Fibroblast of the aortic adventitia (primary cell): Measurements from ENCODE around the gene PLPP6. TPM values are rescaled to one million over a fixed set of nuclear protein-coding genes. Genes with fewer than 3 reads are reported as not detected.

Experiments used
- DNase-seq: peaks from one replicate; pipeline ENCODE4 v3.0.0-alpha.2; 2010; ENCODE audit warnings: low read depth
- H3K4me3 ChIP-seq: 2 replicates; pipeline ENCODE4 v1.5.1; 2011; ENCODE audit warnings: low read depth, mild to moderate bottlenecking, control low read depth, low read length, moderate library complexity
- CTCF ChIP-seq: IDR thresholded peaks from 2 replicates; pipeline ENCODE4 v1.5.1; 2011; ENCODE audit warnings: mild to moderate bottlenecking, low read length, control low read depth, inconsistent platforms; ENCODE audit not compliant: insufficient read depth
- total RNA-seq: library from RNA; depleted of rRNA; stranded (reverse); fragments of >200 nt; gene quantifications from 2 replicates; pipeline ENCODE4 v1.2.3, GENCODE V29; 2012; ENCODE audit warnings: low replicate concordance

PLPP6 gene
- total RNA-seq, 1 donor: 8.8 TPM

- TF ChIP-seq CTCF: no peak
- no peak for DNase-seq
- no peak overlapping the region for H3K4me3 ChIP-seq
These were observed 39.4 kb downstream of the PLPP6 start for GRCh38 chr9:4701526-4701925.

- no peak for TF ChIP-seq CTCF
- H3K4me3 ChIP-seq: no peak overlapping the region
- DNase-seq: no peak
These were observed 42.0 kb downstream of the PLPP6 start for GRCh38 chr9:4704129-4704528.

GRCh38 chr9:4706021-4706420 is 43.9 kb downstream of the PLPP6 start:
- H3K4me3 ChIP-seq: no peak overlapping the region
- no peak for DNase-seq
- no peak for TF ChIP-seq CTCF

GRCh38 chr9:4706971-4707622 is 45.0 kb downstream of the PLPP6 start:
- TF ChIP-seq CTCF: no peak
- DNase-seq: no peak
- no peak overlapping the region for H3K4me3 ChIP-seq

- H3K4me3 ChIP-seq: no peak overlapping the region
- no peak for TF ChIP-seq CTCF
- DNase-seq: no peak
These were observed 47.3 kb downstream of the PLPP6 start for GRCh38 chr9:4709380-4709779.

GRCh38 chr9:4713849-4714248 is 51.8 kb downstream of the PLPP6 start:
- DNase-seq: no peak
- no peak overlapping the region for H3K4me3 ChIP-seq
- TF ChIP-seq CTCF: no peak

GRCh38 chr9:4714266-4715016 is 52.3 kb downstream of the PLPP6 start:
- H3K4me3 ChIP-seq: no peak overlapping the region
- no peak for DNase-seq
- no peak for TF ChIP-seq CTCF
